HG02973 (cell line): Measurements from ENCODE around the gene SCFD2.
"Not testable (repeated sequence)": the region's sequence is repeated elsewhere in the genome, so short reads cannot be mapped to it uniquely, and the experiment has no call there.

ENCODE experiments used
- ATAC-seq: cut with Tn5 transposase; IDR thresholded peaks from one replicate; pipeline ENCODE4 v1.9.1; 2021; ENCODE audit warnings: moderate library complexity; ENCODE audit not compliant: unreplicated experiment

SCFD2 gene

DNA sequence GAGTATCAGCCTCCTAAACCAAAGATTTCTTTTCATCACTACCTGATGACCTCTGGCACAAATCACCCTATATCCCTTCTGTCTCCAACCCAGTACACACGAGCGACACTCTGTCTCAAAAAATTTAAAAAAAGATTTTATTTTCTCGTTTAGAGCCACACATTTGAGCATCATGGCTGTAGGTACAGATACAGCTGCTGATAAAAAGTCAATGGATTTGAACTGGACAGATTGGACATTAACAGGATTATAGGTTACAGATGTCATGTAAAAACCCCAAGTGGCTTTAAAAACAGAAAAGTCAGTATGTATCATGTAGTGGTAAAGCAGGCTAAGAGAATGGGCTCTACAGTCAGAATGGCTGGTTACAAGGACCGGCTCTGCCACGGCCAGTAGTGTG, 171.1 kb downstream of the SCFD2 start:
- no peak for ATAC-seq

DNA sequence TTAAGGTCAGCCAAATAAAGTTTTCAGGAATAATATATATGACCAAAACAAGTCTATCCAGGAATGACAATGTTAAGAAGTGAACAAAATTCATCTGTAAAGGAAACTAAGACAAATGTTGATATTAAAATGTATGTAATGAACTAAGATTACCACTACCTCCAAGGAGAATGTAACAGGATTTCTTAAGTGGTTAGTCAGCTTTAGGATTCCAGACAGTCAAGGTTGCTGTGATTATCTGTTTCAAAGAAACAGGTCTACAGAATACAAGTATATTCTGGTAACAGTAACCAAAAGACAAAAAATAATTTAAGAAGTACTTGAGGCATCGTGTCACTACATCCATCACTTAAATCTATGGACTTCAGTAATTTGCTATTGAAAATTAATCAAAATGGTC, 172.8 kb downstream of the SCFD2 start:
- no peak for ATAC-seq

DNA sequence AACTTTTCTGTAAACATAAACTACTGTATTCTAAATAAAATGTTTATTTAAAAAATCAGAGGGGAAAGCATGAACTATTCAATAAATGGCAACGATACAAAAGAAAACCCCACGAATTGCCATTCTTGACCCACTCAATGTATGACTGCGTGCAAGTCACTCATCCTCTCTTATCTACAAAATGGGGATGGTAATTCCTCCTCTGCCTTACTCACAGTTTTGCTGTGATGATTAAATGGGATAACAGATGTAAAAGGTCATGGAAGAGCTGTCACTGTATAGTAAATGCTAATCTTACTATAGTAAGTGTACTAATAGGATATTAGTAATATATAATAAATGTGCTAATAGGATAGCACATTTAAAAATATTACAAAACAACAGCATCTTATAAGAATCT, 173.4 kb downstream of the SCFD2 start:
- ATAC-seq, result no peak

DNA sequence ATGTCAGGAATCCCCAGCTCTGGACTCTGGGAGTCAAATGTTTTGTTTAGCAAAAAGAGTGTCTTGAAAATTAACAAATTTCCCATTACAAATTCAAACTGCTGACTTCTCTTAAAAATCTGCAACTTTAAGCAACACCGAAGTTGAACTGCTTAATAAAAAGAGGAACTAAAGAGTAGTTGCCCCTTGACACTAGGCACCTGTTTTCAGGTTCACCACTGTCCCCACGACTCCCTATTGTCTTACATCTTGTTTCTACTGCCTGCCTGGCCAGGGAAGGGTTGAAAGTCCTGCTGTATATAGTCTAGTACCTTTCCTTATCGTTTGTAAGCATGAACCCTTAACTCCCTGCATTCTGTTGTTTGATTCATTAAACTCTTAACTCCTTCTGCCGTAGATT, 173.9 kb downstream of the SCFD2 start:
- no peak for ATAC-seq

DNA sequence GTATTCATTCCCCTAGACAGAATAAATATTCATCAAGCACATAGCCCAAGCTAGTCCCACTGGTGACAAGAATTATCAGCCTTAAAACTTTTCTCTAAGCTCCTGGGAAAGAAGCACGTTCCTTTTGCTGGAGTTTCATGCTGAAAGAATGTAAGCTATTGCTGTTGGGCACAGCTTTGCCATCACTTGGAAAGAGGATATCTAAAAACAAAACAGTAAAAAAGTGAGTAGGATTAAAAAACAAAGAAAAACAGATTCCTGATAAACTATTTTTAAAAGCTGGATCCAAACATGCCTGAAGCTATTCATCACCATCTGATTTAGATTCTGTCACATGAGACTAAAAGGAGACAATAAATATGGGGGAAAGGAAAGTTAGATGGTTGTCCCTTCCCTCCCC, 176.8 kb downstream of the SCFD2 start:
- ATAC-seq, result no peak

DNA sequence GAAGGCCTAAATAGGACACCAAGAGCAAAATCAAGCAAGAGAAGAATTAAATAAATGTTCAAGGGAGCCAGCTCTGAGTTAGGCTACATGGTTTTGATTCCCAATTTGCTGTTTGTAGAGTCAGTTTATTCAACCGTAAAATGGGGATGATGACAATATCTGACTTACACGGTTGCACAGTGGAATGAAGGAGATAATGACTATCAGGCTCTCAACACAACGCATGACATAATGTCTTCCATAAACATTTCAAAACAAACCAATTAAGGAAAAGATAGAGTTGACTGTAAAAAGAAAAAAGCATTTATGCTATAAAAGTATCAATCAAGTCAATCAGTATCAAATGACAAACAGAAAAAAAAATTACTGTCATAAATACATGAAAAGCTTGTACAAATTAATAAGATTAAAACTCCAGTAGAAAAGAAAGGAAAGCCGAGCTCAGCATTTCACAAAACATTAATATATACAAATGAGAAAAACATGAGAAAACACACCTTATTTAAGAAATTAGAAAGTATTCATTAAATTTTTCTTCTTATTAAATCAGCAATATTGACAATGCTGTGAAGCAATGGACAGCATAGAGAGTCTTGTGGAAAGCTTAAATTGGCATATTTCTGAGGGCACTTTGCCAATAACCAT, 179.0 kb downstream of the SCFD2 start:
- ATAC-seq, result no peak

DNA sequence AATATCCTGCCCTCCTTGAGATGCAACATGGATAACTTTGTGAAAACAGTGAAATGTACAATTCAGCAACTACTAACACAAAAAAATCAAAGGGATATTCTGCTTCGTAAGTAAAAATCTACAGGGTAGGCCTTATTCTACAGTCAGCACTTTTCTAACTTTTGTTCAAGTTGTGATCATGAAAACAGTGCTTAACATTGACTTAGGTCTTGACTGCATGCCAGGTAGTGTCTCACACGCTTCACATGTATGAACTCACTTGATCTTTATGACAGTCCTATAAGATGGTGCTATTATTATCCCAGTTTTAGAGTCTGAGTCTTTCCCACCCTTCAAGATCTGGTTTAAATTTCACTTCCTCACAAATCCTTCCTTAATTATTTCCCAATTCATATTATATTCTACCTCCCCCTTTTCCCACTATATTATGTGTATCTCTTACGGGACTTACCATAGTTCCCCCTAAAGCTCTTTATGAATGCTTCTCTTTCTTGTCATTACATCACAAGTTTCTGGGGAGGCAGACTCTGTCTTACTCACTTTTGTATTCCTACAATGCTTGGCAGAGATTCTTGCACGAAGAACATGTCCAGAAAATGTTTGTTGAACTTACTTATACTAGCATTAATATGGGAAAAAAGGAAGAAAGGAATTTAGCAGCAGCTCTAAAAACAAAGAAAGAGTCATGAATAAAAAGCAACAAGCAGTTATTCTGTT, 179.8 kb downstream of the SCFD2 start:
- ATAC-seq, result no peak

DNA sequence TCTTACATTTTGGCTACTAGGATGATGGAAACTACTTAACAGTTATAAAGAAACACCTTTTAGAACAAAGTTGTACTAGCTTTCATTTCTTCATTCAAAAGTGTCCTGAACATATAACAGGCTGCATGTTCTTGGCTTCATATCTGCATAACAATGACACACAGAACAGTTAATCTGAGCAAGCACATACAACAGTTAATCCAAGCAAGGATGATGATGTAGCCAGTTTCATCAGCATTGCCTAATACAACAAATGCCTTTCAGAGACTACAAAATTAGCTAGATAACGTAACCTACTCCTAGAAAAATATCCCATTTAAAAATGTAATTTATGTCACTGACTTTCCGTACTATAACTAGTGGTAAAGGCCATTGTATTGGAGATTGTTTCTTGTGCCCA, 182.1 kb downstream of the SCFD2 start:
- no peak for ATAC-seq

DNA sequence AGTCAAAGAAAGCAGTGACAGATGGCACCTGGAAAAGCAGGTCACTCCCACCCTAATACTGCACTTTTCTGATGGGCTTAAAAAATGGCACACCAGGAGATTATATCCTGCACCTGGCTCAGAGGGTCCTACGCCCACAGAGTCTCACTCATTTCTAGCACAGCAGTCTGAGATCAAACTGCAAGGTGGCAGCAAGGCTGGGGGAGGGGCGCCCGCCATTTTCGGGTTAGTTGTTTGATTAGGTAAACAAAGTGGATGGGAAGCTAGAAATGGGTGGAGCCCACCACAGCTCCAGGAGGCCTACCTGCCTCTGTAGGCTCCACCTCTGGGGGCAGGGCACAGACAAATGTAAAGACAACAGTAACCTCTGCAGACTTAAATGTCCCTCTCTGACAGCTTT, 188.1 kb downstream of the SCFD2 start:
- ATAC-seq, result not testable (repeated sequence)

DNA sequence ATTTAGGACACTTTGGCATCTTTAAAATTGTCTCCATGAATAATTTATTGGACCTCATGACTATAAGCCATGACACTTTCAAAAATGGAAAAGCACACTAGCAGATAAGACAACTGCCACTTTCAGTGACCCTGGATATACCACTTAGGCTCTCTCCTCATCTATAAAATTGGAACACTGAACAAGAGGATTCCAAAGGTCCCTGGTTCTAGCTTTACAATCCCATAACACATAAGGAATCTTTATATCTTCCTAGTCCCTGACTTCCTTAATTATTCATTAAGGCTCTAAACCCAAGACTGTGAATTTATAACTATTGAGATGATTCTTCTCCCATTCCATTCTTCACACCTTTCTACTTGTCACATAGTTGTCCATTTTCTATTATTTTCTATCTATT, 190.2 kb downstream of the SCFD2 start:
- ATAC-seq, result no peak

DNA sequence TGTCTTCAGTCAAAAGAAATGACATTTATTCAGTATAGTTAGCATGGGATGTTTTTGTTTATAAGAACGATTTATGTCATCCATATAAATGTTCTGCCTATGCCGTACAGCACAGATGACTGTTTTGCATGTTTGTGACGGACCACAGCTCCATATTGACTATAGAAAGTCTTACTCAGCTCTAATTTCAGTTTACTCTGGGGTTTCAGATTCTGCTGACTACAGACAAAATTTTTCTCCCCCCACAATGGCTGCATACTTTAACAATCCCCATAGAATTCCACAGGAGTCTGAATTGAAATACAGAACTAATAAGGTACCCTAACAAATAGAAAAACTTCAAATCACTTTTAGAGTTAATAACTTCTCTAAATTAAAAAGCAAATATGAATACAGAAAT, 191.0 kb downstream of the SCFD2 start:
- ATAC-seq, result no peak

DNA sequence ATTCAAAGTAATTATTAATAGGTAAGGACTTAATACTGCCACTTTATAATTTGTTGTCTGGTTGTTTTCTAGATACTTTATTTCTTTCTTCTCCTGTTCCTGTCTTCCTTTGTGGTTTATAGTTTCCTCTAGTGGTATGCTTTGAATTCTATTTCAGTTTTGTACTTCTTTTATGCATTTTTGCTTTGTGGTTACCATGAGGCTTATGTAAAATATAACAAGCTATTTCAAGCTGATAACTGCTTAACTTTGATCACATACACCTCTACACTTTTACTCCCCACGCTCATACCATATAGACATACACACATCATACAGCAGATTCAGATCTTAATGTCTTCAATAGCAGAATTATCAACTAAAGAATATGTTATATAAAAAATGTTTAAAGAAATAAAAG, 192.3 kb downstream of the SCFD2 start:
- ATAC-seq, result no peak

DNA sequence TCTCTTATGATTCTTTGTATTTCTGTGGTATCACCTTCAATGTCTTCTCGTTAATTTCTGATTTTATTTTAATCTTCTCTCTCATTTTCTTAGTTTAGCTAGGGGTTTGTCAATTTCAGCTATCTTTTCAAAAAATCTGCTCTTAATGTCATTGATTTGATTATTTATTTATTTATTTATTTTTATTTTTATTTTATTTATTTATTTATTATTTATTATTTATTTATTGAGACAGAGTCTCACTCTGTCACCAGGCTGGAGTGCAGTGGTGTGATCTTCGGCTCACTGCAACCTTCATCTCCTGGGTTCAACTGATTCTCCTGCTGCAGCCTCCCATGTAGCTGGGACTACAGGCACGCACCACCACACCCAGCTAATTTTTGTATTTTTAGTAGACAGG, 194.1 kb downstream of the SCFD2 start:
- ATAC-seq, result no peak

DNA sequence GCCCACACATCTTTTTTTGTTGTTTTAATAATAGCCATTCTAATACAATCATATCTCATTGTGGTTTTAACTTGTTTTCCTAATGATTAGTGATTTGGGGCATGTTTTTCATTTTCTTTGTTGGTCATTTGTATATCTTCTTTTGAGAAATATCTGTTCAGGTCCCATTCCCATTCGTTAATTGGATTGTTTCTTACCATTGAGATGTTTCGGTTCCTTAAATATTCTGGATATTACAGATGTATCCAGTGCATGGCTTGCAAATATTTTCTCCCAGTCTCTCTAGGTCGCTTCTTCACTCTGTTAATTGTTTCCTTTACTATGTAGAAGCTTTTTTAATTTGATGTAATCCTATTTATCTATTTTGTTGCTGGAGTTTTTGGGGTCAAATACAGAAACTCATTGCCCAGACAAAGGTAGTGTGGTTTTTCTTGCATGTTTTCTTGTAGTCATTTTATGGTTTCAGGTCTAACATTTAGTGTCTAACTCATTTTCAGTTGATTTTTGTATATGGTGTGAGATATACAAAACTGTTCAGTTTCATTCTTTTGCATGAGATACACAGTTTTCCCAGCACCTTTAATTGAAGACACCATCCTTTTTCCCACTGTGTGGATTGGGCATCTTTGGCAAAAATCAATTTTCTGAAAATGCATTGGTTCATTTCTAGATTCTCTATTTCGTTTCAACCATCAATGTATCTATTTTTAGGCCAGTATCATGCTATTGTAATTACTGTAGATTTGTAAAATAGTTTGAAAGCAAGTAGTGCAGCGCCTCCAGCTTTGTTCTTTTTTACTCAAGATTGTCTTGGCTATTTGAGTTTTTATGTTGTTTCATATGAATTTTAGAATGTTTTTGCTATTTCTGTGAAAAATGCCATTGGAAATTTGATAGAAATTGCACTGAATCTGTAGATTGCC, 195.9 kb downstream of the SCFD2 start:
- no peak for ATAC-seq

DNA sequence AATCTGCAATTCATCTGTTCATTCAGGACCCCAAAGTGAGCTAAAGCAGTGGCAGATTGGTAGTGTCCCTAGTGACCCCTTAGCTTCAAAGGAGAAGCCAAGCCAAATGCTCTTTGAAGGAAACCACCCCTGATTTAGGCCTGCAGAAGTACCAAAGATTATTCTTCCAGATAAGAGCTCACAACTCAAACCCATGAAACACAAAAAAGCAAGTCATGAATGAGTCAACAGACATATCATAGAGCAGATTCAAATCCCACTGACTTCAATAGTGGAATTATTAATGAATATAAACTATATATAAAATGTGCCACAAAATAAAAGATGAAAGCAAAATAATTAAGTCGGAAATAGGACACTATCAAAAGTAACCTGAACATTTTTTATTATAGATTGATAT, 197.6 kb downstream of the SCFD2 start:
- no peak for ATAC-seq

DNA sequence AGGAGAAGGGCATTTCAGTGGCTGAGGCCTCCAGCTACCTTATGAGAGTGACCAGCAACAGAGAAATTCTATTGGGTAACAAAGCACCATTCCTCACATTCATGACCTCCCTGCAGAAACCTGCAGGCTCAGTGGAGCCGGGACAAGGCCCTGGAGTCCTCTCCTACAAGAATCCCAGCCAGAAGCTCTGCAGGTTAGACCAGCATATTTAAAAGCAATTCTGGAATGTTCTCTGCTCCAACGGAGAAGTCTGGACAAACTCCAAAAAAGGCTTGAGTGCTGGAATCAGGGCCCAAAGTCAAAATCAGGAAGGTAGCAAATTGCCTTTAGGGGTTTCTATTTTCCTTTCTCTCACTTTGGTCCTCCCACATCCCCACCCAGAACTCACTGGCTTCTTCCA, 202.9 kb downstream of the SCFD2 start:
- no peak for ATAC-seq

DNA sequence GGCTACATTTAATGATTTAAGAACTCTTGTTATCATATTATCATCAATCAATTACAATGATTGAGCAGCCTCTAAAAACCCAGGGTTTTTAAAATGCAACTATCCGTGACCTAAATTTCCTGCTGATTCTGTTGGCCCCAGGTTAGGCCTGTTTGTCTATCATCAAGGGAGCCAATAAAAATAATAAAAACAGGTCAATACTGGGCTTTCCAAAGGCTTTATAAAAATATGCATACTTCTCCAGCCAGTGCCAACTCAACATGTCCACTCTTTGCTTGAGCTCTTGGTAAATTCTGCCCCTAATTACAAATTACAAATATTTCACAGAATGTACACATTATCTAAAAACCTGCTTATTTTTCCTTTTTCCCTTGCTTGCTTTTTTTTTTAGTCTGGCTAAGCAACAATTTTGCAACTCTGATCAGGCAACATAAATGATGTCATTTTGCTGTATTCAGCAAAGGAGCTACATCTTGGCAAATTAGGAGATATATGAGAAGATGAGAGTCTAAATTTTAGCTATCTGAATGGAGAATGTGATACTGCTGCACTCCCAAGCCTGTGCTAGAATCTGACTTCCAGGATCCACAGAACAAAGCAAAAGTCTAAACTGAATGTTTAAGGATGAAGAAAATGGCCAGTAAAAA, 204.0 kb downstream of the SCFD2 start:
- no peak for ATAC-seq

DNA sequence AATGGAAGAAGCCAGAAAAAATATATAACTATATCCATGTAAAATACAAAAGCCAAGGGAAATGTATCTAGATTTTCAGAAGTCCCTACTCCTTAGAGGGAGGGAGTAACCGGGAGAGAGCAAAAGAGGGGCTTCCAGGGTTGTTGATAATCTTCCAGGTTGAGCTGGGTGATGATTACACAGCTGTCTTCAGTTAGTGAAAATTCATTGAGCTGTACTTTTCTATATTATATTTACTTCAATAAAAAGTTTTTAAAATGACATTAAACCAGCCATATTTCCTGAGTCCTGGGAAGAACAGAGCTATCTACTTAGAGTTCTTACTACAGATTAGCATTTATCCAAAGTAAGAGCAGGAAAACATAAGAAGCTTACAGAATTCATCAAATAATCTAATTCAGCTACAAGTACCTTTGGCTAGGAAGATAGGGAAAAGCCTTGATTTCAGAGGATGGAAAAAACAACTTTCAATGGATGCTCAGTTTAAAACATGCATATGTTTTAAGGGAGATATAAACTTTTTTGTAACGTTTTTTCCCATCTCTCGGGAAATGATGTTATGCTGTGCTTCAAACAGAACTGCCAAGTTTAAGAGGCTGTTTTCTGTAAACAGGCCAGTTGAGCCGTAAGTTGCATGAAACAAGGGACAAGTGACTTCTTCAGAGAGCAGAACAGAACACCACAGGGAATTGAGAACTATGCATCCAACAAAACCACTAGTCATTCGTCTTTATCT, 204.6 kb downstream of the SCFD2 start:
- no peak for ATAC-seq

DNA sequence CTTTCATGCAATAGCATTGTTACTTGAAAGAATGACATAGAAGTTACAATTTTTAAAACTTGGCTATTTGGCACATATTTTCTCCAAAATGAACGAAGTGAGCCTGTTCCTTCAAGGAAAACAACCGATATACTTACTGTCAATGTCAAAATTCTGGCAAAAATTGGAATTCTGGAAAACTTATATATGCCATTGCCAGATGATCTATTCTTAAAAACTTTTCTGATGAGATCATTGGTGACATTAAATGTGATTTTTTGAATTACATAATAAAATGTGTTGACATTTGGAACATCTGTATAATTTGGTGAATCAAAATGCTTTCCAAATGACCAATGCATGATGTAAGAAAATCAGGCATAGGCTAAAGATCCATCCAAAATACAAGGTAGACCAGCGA, 209.0 kb downstream of the SCFD2 start:
- no peak for ATAC-seq

DNA sequence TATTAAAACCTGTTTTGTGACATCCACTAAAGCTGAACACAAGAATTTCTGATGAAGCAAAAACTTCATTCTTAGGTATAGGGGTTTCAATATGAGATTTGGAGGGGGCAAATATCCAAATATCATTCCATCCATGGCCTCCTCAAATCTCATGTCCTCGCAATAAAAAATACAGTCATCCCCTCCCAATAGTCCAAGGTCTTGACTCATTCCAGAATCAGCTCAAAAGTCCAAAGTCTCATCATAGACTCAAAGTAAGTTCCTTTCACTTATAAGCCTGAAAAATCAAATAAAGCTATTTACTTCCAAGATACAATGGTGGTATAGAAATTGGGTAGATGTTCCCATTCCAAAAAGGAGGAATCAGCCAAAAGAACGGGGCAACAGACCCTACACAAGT, 213.4 kb downstream of the SCFD2 start:
- ATAC-seq, result no peak

DNA sequence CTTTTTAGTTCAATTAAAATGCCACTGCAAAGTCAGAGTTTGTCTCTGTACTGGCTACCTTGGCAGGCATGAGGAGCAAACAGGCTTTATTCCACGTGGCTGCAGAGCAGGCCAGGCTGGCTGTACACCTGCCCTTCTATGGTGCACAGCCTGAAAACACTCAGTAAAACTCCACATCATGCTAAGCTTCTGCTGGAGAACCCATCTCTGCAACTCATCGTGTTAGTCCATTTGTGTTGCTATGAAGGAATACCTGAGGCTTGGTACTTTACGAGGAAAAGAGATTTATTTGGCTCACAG, 214.4 kb downstream of the SCFD2 start:
- no peak for ATAC-seq
